ENCODE data around the gene KLHL11. TPM values are rescaled to one million over a fixed set of nuclear protein-coding genes. Genes with fewer than 3 reads are reported as not detected.

Gene KLHL11
- polyA plus RNA-seq, 3 donors, result 3.0 to 4.1 (median 3.4) TPM

GRCh38 chr17:41896726-41897125, 31.5 kb upstream of the KLHL11 start:
- 98% methylated on average over 4 of the region's 6 CpGs for WGBS (ENCODE audit: insufficient coverage)
- H3K27ac ChIP-seq (ENCODE audit: low read depth in 1 of 2, low read length in 2 of 2), result no peak overlapping the region
- H3K36me3 ChIP-seq (replicated peaks in 1 of 2; ENCODE audit: control insufficient read depth in 1 of 2, insufficient read depth in 2 of 2, low read length in 2 of 2), result peaks cover 91 to 100% of the 10 kb centered on the region in 2 donors
- H3K4me3 ChIP-seq (replicated peaks in 1 of 3; ENCODE audit: low read depth in 2 of 3, low read length in 3 of 3), result no peak overlapping the region
- no peaks in the 10 kb centered on the region for H3K27me3 ChIP-seq (ENCODE audit: control insufficient read depth in 2 of 2, insufficient read depth in 2 of 2, low read length in 2 of 2)
- H4K20me1 ChIP-seq (ENCODE audit: insufficient read depth, low read length), result no peaks in the 10 kb centered on the region
- no peak overlapping the region for H3K4me3 Mint-ChIP-seq
- DNase-seq, result no peak
- no peaks in the 10 kb centered on the region for H3K4me1 Mint-ChIP-seq
- H3K9ac ChIP-seq (ENCODE audit: insufficient read depth, low read length, poor library complexity, severe bottlenecking), result no peak overlapping the region
- H3K27ac Mint-ChIP-seq, result peak overlapping the region in 1 of 7 donors; percentile 41
- peaks cover 87 to 100% of the 10 kb centered on the region in 2 donors for H3K36me3 Mint-ChIP-seq
- intact Hi-C loops (cut with micrococcal nuclease), result no loop called here
- no peak overlapping the region for H2AFZ ChIP-seq (ENCODE audit: insufficient read depth, low read depth, low read length, poor library complexity, severe bottlenecking)
- H3K9me3 ChIP-seq (replicated peaks in 1 of 2; ENCODE audit: control insufficient read depth in 1 of 2, insufficient read depth in 1 of 2, low read length in 2 of 2), result no peaks in the 10 kb centered on the region
- peaks cover 0 to 4% (median 0%) of the 10 kb centered on the region in 3 donors for H3K27me3 Mint-ChIP-seq (ENCODE audit: low read depth in 3 of 3)
- no peaks in the 10 kb centered on the region for H3K79me2 ChIP-seq (ENCODE audit: insufficient read depth, low read length)
- no peak overlapping the region for H3K4me2 ChIP-seq (replicated peaks; ENCODE audit: extremely low read depth, low read length, poor library complexity, severe bottlenecking)
- TF ChIP-seq, protein P1, sequence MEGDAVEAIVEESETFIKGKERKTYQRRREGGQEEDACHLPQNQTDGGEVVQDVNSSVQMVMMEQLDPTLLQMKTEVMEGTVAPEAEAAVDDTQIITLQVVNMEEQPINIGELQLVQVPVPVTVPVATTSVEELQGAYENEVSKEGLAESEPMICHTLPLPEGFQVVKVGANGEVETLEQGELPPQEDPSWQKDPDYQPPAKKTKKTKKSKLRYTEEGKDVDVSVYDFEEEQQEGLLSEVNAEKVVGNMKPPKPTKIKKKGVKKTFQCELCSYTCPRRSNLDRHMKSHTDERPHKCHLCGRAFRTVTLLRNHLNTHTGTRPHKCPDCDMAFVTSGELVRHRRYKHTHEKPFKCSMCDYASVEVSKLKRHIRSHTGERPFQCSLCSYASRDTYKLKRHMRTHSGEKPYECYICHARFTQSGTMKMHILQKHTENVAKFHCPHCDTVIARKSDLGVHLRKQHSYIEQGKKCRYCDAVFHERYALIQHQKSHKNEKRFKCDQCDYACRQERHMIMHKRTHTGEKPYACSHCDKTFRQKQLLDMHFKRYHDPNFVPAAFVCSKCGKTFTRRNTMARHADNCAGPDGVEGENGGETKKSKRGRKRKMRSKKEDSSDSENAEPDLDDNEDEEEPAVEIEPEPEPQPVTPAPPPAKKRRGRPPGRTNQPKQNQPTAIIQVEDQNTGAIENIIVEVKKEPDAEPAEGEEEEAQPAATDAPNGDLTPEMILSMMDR (IDR thresholded peaks at IDR 0.05), result no peak
- H3K9me3 Mint-ChIP-seq, result peaks cover 0 to 2% (median 0%) of the 10 kb centered on the region in 7 donors
- H3K4me1 ChIP-seq (ENCODE audit: control insufficient read depth in 1 of 2, insufficient read depth in 2 of 2, low read length in 2 of 2), result no peaks in the 10 kb centered on the region

DNA sequence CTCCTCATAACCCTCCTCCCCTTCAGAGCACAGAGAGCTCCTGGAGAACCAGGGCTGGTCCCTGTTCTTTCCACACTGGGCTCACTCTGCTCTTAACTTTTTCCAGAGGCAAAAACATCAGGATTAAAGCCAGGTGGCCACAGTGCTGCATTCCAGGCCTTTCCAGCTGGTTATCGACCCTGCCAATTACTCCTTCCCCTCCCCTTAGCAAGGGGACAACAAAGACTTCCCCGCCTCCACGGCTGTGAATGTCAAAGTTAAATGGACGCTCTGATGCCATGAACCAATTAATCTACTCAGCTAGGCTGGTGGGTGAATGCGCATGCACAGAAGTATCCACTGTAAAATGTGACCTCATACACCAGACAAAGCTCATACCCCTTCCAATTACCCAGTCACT, 30.4 kb upstream of the KLHL11 start:
- no peak for DNase-seq
- no peak overlapping the region for H3K9ac ChIP-seq (ENCODE audit: insufficient read depth, low read length, poor library complexity, severe bottlenecking)
- no peak overlapping the region for H3K27ac ChIP-seq (ENCODE audit: low read depth in 1 of 2, low read length in 2 of 2)
- peaks cover 90 to 99% of the 10 kb centered on the region in 2 donors for H3K36me3 ChIP-seq (replicated peaks in 1 of 2; ENCODE audit: control insufficient read depth in 1 of 2, insufficient read depth in 2 of 2, low read length in 2 of 2)
- no peaks in the 10 kb centered on the region for H3K27me3 ChIP-seq (ENCODE audit: control insufficient read depth in 2 of 2, insufficient read depth in 2 of 2, low read length in 2 of 2)
- 95% methylated on average over 5 of the region's 5 CpGs for WGBS (ENCODE audit: insufficient coverage)
- Mint-ChIP-seq H3K27me3 (ENCODE audit: low read depth in 3 of 3) (peaks cover 0 to 3% (median 0%) of the 10 kb centered on the region in 3 donors), H3K27ac (no peak overlapping the region), H3K4me3 (no peak overlapping the region), H3K4me1 (no peaks in the 10 kb centered on the region), H3K36me3 (peaks cover 80 to 98% of the 10 kb centered on the region in 2 donors), H3K9me3 (no peaks in the 10 kb centered on the region)
- H3K4me3 ChIP-seq (replicated peaks in 1 of 3; ENCODE audit: low read depth in 2 of 3, low read length in 3 of 3), result no peak overlapping the region
- intact Hi-C loops (cut with micrococcal nuclease), result no loop called here
- H2AFZ ChIP-seq (ENCODE audit: insufficient read depth, low read depth, low read length, poor library complexity, severe bottlenecking), result no peak overlapping the region
- no peaks in the 10 kb centered on the region for H4K20me1 ChIP-seq (ENCODE audit: insufficient read depth, low read length)
- no peak overlapping the region for H3K4me2 ChIP-seq (replicated peaks; ENCODE audit: extremely low read depth, low read length, poor library complexity, severe bottlenecking)
- no peaks in the 10 kb centered on the region for H3K9me3 ChIP-seq (replicated peaks in 1 of 2; ENCODE audit: control insufficient read depth in 1 of 2, insufficient read depth in 1 of 2, low read length in 2 of 2)
- no peaks in the 10 kb centered on the region for H3K4me1 ChIP-seq (ENCODE audit: control insufficient read depth in 1 of 2, insufficient read depth in 2 of 2, low read length in 2 of 2)
- H3K79me2 ChIP-seq (ENCODE audit: insufficient read depth, low read length), result no peaks in the 10 kb centered on the region
- TF ChIP-seq, protein P1 (IDR thresholded peaks at IDR 0.05), result no peak

Measured in CD14-positive monocyte (primary cell).